A549 (cell line): ENCODE results near the gene PIAS2. TPM values are rescaled to one million over a fixed set of nuclear protein-coding genes. Genes with fewer than 3 reads are reported as not detected.

Experiments used
- ATAC-seq, 2 experiments: fragments of 200-7000 bp in 1 of 2; fragments of >200 bp in 1 of 2; cut with Nextera tagmentation in 1 of 2; cut with Tn5 transposase in 1 of 2; 3 replicates each; pipeline versions ENCODE4 v1.8.0 to v1.9.1; 2018 to 2020; ENCODE audit warnings: mild to moderate bottlenecking in 1 of 2, moderate library complexity in 1 of 2
- CTCF ChIA-PET: fragments of 300-600 bp; sonication (Branson Sonifier 250); formaldehyde crosslinking; extraction: SDS; loops from one replicate; lab custom pipeline; 2021; ENCODE audit warnings: antibody characterized with exemption, inconsistent platforms; lab: Yijun Ruan, JAX
- POLR2A ChIA-PET: fragments of 350-600 bp; formaldehyde crosslinking; extraction: SDS; loops from one replicate; lab custom pipeline; 2021; ENCODE audit warnings: antibody characterized with exemption, inconsistent platforms; lab: Yijun Ruan, JAX
- DNase-seq, 2 experiments: peaks; one replicate each; pipeline versions ENCODE4 v3.0.0 to v3.0.0-alpha.2; 2011 to 2016; ENCODE audit warnings: low read depth in 1 of 2, low spot score in 1 of 2
- FAIRE-seq: peaks from 2 replicates; lab custom pipeline; 2011; peaks lifted over from hg19 to GRCh38; lab: Jason Lieb, UNC
- H3K27ac ChIP-seq, 2 experiments: fragments of >200 bp; sonication (Bioruptor Twin); formaldehyde crosslinking; 3 replicates each; pipeline ENCODE4 v1.5.1; 2016 to 2017
- H3K4me1 ChIP-seq: fragments of >200 bp; sonication (Bioruptor Twin); formaldehyde crosslinking; 3 replicates; pipeline ENCODE4 v1.6.1; 2016
- H3K4me2 ChIP-seq: fragments of >200 bp; sonication (Bioruptor Twin); formaldehyde crosslinking; 3 replicates; pipeline ENCODE4 v1.6.1; 2016
- H3K4me3 ChIP-seq: fragments of >200 bp; sonication (Bioruptor Twin); formaldehyde crosslinking; 3 replicates; pipeline ENCODE4 v1.5.1; 2016
- H3K9me3 ChIP-seq: fragments of >200 bp; sonication (Bioruptor Twin); formaldehyde crosslinking; 3 replicates; pipeline ENCODE4 v1.6.1; 2016
- CBX2 ChIP-seq: fragments of 200-600 bp; sonication (generic); IDR thresholded peaks from 2 replicates; pipeline ENCODE4 v1.6.1; 2016; ENCODE audit warnings: low read depth, mild to moderate bottlenecking, borderline replicate concordance
- CBX8 ChIP-seq: fragments of 200-600 bp; sonication (generic); IDR thresholded peaks from 2 replicates; pipeline ENCODE4 v1.6.1; 2016
- CHD4 ChIP-seq: fragments of 200-600 bp; sonication (generic); IDR thresholded peaks from 2 replicates; pipeline ENCODE4 v1.6.1; 2016; ENCODE audit warnings: antibody characterized with exemption, mild to moderate bottlenecking, borderline replicate concordance
- CTCF ChIP-seq: fragments of >200 bp; sonication (Bioruptor Twin); formaldehyde crosslinking; IDR thresholded peaks from 3 replicates; pipeline ENCODE4 v1.5.1; 2016
- EHMT2 ChIP-seq: fragments of 200-600 bp; sonication (generic); IDR thresholded peaks from 2 replicates; pipeline ENCODE4 v1.6.1; 2016; ENCODE audit warnings: antibody characterized with exemption, low read depth, mild to moderate bottlenecking, moderate library complexity
- FOSB ChIP-seq: fragments of 250-450 bp; sonication (Bioruptor Pico); IDR thresholded peaks from 2 replicates; pipeline ENCODE4 v1.5.0; 2020; ENCODE audit warnings: mild to moderate bottlenecking, moderate library complexity
- FOXS1 ChIP-seq: fragments of 250-450 bp; sonication (Bioruptor Pico); IDR thresholded peaks from 2 replicates; pipeline ENCODE4 v1.5.0; 2020; ENCODE audit warnings: mild to moderate bottlenecking, moderate library complexity
- GATA3 ChIP-seq: IDR thresholded peaks from 2 replicates; pipeline ENCODE4 v1.6.1; 2012; ENCODE audit warnings: borderline replicate concordance
- HDAC2 ChIP-seq: fragments of 200-600 bp; sonication (generic); IDR thresholded peaks from 2 replicates; pipeline ENCODE4 v1.6.1; 2016
- HEYL ChIP-seq: fragments of 250-450 bp; sonication (Bioruptor Pico); IDR thresholded peaks from 2 replicates; pipeline ENCODE4 v1.8.0; 2021; ENCODE audit warnings: mild to moderate bottlenecking, moderate library complexity
- HOXB13 ChIP-seq: fragments of 250-450 bp; sonication (Bioruptor Pico); IDR thresholded peaks from 2 replicates; pipeline ENCODE4 v1.5.0; 2020; ENCODE audit warnings: low read depth, mild to moderate bottlenecking, moderate library complexity
- JUN ChIP-seq, 2 experiments: fragments of >200 bp; sonication (Bioruptor Twin); formaldehyde crosslinking; IDR thresholded peaks; 2 replicates in 1 of 2; 3 replicates in 1 of 2; pipeline ENCODE4 v1.6.1; 2016 to 2017
- JUNB ChIP-seq: fragments of >200 bp; sonication (Bioruptor Twin); formaldehyde crosslinking; IDR thresholded peaks from 2 replicates; pipeline ENCODE4 v1.6.1; 2016
- KDM1A ChIP-seq: fragments of 200-600 bp; sonication (generic); IDR thresholded peaks from 2 replicates; pipeline ENCODE4 v1.6.1; 2016; ENCODE audit warnings: low read depth, mild to moderate bottlenecking
- KDM5A ChIP-seq: fragments of 200-600 bp; sonication (generic); IDR thresholded peaks from 2 replicates; pipeline ENCODE4 v1.6.1; 2016; ENCODE audit warnings: antibody characterized with exemption, mild to moderate bottlenecking
- MAX ChIP-seq: IDR thresholded peaks from 2 replicates; pipeline ENCODE4 v1.6.1; 2012
- NPAS2 ChIP-seq: fragments of 250-450 bp; sonication (Bioruptor Pico); IDR thresholded peaks from 2 replicates; pipeline ENCODE4 v1.8.0; 2022; ENCODE audit warnings: mild to moderate bottlenecking, moderate library complexity, borderline replicate concordance
- PHF8 ChIP-seq: fragments of 200-600 bp; sonication (generic); IDR thresholded peaks from 2 replicates; pipeline ENCODE4 v1.6.1; 2016; ENCODE audit warnings: low read depth, mild to moderate bottlenecking, antibody characterized with exemption, moderate library complexity, borderline replicate concordance
- RAD21 ChIP-seq, 2 experiments: fragments of >200 bp in 1 of 2; sonication (Bioruptor Twin) in 1 of 2; formaldehyde crosslinking in 1 of 2; IDR thresholded peaks in 1 of 2; conservative IDR thresholded peaks in 1 of 2; 2 replicates in 1 of 2; 3 replicates in 1 of 2; pipeline ENCODE4 v1.6.1; 2012 to 2018; ENCODE audit warnings: inconsistent platforms in 1 of 2
- RCOR1 ChIP-seq: fragments of 150-350 bp; IDR thresholded peaks from 2 replicates; pipeline ENCODE4 v1.6.1; 2014; ENCODE audit warnings: antibody characterized with exemption, low read length, low read depth
- TP53 ChIP-seq: fragments of 250-450 bp; sonication (Bioruptor Pico); IDR thresholded peaks from 2 replicates; pipeline ENCODE4 v1.5.0; 2021; ENCODE audit warnings: mild to moderate bottlenecking, moderate library complexity
- ZC3H11A ChIP-seq: fragments of 450-650 bp; IDR thresholded peaks from 2 replicates; pipeline ENCODE4 v1.6.1; 2014; ENCODE audit warnings: antibody characterized with exemption, mild to moderate bottlenecking
- WGBS: methylation state at CpG from one replicate; pipeline ENCODE4 v1.1.6; 2017; ENCODE audit errors: missing lambda C conversion rate; 5-methylcytosine and 5-hydroxymethylcytosine counted together
- polyA plus RNA-seq, 4 experiments: library from polyadenylated mRNA; depleted of rRNA in 3 of 4; stranded (reverse); fragments of >200 nt; fragmentation: RNase III in 1 of 4; extraction: RNeasy Plus Mini Kit Qiagen cat#74134 plus additional on column Dnase treatment in 1 of 4; gene quantifications; 2 replicates in 3 of 4; 3 replicates in 1 of 4; pipeline ENCODE4 v1.2.3, GENCODE V29; 2011 to 2017
- TF ChIP-seq, protein P1 (sequence below): fragments of 250-450 bp; sonication (Bioruptor Pico); IDR thresholded peaks from 2 replicates; pipeline ENCODE4 v1.5.0; 2020; ENCODE audit warnings: low read depth, mild to moderate bottlenecking, moderate library complexity
- TF ChIP-seq, protein P2 (sequence below): IDR thresholded peaks from 2 replicates; pipeline ENCODE4 v1.6.1; 2012; ENCODE audit warnings: low read depth, borderline replicate concordance
- TF ChIP-seq, protein P3 (sequence below): fragments of 200-600 bp; sonication (generic); IDR thresholded peaks from 2 replicates; pipeline ENCODE4 v1.6.1; 2016; ENCODE audit warnings: antibody characterized with exemption, mild to moderate bottlenecking, moderate library complexity
- TF ChIP-seq, protein P4 (sequence below): fragments of 250-450 bp; sonication (Bioruptor Pico); IDR thresholded peaks from 2 replicates; pipeline ENCODE4 v1.5.0; 2021; ENCODE audit warnings: mild to moderate bottlenecking, moderate library complexity, borderline replicate concordance

The PIAS2 gene
- polyA plus RNA-seq, 2 of the 4 experiments (the other 2 are of a cell fraction): 6.7 to 6.8 TPM

DNA sequence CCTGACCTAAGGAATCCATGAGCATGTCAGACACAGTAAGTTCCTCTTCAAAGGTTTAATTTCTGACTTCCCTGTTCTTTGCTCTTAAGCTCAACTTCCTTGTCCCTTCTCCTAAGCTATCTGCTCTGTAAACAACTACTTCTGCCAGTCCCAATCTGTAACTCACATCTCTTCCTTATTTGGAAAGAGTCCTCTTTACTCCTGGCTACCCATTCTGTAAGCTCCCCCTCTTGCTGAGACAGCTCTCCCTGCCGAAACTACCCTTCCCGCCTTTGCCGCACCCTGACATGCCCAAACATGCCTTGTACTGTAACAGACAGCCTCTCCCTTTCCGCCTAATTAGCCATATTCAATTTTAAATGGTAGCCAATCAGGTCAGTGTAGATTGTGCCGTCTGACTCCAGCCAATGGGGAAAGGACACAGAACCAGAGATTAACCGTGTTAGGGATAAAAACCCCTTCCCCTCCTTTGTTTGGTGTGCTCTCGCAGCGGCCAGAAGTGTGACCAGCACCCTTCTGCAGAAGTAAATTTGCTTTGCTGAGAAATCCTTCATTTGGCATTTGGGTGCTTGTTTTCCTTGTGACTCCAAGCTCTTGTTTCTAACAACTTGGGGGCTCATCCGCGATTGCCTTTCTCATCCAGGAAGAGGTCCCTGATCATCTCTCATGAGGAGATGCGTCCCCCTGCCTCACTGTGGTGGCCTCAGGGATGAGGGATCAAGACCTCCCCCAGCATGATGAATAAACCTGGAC is 49.0 kb downstream of the PIAS2 start:
- Histone ChIP-seq H3K4me3 (no peak overlapping the region), H3K9me3 (no peaks in the 10 kb centered on the region), H3K4me1 (no peaks in the 10 kb centered on the region), H3K27ac (no peak overlapping the region), H3K4me2 (no peak overlapping the region)
- CTCF ChIA-PET: no interaction called here
- TF ChIP-seq FOSB (CRISPR knock-in tag) (no peak), ZC3H11A (no peak), KDM5A (no peak), RAD21 (conservative IDR thresholded peaks at IDR 0.05 in 1 of 2, IDR thresholded peaks at IDR 0.05 in 1 of 2) (no peak), NPAS2 (CRISPR knock-in tag) (no peak), HDAC2 (no peak), CHD4 (no peak), JUN (IDR thresholded peaks at IDR 0.05) (no peak), MAX (no peak), CBX8 (no peak), TP53 (CRISPR knock-in tag) (no peak), JUNB (no peak)
- TF ChIP-seq, protein P1, sequence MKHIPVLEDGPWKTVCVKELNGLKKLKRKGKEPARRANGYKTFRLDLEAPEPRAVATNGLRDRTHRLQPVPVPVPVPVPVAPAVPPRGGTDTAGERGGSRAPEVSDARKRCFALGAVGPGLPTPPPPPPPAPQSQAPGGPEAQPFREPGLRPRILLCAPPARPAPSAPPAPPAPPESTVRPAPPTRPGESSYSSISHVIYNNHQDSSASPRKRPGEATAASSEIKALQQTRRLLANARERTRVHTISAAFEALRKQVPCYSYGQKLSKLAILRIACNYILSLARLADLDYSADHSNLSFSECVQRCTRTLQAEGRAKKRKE (CRISPR knock-in tag): no peak
- TF ChIP-seq, protein P2, sequence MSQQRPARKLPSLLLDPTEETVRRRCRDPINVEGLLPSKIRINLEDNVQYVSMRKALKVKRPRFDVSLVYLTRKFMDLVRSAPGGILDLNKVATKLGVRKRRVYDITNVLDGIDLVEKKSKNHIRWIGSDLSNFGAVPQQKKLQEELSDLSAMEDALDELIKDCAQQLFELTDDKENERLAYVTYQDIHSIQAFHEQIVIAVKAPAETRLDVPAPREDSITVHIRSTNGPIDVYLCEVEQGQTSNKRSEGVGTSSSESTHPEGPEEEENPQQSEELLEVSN: no peak
- TF ChIP-seq, protein P3, sequence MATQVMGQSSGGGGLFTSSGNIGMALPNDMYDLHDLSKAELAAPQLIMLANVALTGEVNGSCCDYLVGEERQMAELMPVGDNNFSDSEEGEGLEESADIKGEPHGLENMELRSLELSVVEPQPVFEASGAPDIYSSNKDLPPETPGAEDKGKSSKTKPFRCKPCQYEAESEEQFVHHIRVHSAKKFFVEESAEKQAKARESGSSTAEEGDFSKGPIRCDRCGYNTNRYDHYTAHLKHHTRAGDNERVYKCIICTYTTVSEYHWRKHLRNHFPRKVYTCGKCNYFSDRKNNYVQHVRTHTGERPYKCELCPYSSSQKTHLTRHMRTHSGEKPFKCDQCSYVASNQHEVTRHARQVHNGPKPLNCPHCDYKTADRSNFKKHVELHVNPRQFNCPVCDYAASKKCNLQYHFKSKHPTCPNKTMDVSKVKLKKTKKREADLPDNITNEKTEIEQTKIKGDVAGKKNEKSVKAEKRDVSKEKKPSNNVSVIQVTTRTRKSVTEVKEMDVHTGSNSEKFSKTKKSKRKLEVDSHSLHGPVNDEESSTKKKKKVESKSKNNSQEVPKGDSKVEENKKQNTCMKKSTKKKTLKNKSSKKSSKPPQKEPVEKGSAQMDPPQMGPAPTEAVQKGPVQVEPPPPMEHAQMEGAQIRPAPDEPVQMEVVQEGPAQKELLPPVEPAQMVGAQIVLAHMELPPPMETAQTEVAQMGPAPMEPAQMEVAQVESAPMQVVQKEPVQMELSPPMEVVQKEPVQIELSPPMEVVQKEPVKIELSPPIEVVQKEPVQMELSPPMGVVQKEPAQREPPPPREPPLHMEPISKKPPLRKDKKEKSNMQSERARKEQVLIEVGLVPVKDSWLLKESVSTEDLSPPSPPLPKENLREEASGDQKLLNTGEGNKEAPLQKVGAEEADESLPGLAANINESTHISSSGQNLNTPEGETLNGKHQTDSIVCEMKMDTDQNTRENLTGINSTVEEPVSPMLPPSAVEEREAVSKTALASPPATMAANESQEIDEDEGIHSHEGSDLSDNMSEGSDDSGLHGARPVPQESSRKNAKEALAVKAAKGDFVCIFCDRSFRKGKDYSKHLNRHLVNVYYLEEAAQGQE: no peak
- FAIRE-seq: no peak
- no peak for DNase-seq
- POLR2A ChIA-PET: no interaction called here
- WGBS: 91% methylated on average over 11 of the region's 11 CpGs
- no peak for ATAC-seq

GRCh38 chr18:46867367-46868143 is 49.8 kb downstream of the PIAS2 start:
- FAIRE-seq (no peak), DNase-seq (no peak), ATAC-seq (no peak)
- no peaks in the 10 kb centered on the region for H3K4me1 ChIP-seq
- H3K4me3 ChIP-seq: no peak overlapping the region
- CTCF ChIA-PET: no interaction called here
- no peak overlapping the region for H3K27ac ChIP-seq
- no peaks in the 10 kb centered on the region for H3K9me3 ChIP-seq
- POLR2A ChIA-PET: no interaction called here
- no peak overlapping the region for H3K4me2 ChIP-seq
- no peak for TF ChIP-seq HOXB13 (CRISPR knock-in tag)
- TF ChIP-seq EHMT2: no peak
- TF ChIP-seq PHF8: no peak
- TF ChIP-seq RCOR1: no peak
- no peak for TF ChIP-seq FOXS1 (CRISPR knock-in tag)
- TF ChIP-seq CBX2: no peak
- TF ChIP-seq KDM1A: no peak
- TF ChIP-seq HEYL: no peak
- TF ChIP-seq, protein P1 (CRISPR knock-in tag): no peak
- TF ChIP-seq, protein P4, sequence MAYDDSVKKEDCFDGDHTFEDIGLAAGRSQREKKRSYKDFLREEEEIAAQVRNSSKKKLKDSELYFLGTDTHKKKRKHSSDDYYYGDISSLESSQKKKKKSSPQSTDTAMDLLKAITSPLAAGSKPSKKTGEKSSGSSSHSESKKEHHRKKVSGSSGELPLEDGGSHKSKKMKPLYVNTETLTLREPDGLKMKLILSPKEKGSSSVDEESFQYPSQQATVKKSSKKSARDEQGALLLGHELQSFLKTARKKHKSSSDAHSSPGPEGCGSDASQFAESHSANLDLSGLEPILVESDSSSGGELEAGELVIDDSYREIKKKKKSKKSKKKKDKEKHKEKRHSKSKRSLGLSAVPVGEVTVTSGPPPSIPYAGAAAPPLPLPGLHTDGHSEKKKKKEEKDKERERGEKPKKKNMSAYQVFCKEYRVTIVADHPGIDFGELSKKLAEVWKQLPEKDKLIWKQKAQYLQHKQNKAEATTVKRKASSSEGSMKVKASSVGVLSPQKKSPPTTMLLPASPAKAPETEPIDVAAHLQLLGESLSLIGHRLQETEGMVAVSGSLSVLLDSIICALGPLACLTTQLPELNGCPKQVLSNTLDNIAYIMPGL (CRISPR knock-in tag): no peak
- no peak for TF ChIP-seq CBX8
- no peak for TF ChIP-seq GATA3
- TF ChIP-seq CTCF: no peak
